GM10266 (cell line): ENCODE results near the gene KRTAP12-3.

Source experiments
- DNase-seq: peaks from one replicate; pipeline ENCODE4 v3.0.0; 2012; ENCODE audit errors: extremely low spot score
- TF ChIP-seq, protein P1 (sequence below): IDR thresholded peaks from 2 replicates; pipeline ENCODE4 v1.5.1; 2012; ENCODE audit warnings: mild to moderate bottlenecking, low read depth; ENCODE audit not compliant: control insufficient read depth, insufficient read depth; ENCODE audit errors: missing control alignments

Gene KRTAP12-3

DNA sequence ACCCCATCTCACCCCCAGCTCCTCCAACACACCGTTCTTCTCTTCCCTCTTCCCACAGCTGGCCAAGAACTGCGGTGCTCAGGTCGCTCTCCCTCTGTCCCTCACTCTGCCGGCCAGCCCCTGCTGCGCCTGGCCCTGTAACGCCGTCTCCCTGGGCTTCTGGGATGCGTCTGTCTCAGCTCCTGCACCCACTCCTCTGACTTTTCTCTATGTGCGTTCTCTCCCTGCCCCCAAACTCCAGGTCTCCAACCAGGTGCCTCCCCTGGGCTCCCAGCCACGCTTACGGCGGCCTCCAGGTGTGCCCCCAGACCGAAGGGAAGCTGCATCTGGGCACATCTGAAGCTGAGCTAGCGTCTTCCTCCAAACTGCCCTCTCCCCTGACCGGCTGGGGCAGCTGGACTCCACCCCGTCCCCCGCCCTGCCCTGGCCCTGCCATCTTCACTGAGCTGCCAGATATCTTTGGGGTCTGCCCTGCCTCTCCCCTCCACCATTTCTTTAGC, 41.8 kb downstream of the KRTAP12-3 start:
- no peak for DNase-seq
- TF ChIP-seq, protein P1, sequence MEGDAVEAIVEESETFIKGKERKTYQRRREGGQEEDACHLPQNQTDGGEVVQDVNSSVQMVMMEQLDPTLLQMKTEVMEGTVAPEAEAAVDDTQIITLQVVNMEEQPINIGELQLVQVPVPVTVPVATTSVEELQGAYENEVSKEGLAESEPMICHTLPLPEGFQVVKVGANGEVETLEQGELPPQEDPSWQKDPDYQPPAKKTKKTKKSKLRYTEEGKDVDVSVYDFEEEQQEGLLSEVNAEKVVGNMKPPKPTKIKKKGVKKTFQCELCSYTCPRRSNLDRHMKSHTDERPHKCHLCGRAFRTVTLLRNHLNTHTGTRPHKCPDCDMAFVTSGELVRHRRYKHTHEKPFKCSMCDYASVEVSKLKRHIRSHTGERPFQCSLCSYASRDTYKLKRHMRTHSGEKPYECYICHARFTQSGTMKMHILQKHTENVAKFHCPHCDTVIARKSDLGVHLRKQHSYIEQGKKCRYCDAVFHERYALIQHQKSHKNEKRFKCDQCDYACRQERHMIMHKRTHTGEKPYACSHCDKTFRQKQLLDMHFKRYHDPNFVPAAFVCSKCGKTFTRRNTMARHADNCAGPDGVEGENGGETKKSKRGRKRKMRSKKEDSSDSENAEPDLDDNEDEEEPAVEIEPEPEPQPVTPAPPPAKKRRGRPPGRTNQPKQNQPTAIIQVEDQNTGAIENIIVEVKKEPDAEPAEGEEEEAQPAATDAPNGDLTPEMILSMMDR, result no peak

DNA sequence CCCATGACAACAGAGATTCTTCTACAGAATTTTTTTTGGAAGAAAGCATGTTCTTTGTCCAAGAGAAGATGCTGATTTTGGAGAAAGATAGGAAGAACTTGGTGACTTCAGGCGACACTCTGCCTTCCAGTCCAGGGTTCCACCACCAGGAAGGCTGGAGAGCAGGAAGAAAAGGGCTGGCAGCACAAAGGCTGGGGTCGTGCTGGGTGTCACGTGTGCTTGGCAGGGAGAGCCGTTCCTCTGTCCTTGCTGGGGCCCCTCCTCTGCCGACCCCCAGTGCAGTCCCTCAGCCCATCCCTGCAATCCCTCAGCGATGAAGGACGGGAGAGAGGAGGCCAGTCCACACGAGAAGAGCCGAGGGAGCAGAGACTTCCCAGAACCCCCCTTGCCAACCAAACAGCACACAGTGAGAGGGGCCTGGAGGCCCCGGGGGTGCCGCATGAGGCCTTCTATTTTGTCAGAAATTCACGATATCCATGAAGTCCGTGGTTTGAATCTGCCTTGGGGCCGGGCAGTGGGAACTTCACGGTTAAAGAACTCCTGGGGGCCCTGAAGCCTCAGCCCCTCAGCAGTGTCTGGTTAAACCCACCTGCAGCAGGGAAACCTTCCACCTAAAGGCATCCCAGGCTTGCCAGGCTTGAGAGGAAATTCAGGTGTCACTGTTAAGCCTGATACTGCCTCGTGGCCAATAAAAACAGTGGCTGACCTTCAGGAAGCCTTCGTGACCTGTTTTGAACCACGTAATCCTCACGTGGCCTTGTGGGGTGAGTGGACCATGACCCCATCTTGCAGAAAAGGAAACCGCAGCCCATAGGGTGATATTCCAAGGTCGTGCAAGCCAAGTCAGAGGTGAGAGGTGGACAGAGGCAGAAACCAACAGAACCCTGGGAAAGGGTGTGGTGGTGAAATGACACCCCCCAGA, 42.6 kb downstream of the KRTAP12-3 start:
- TF ChIP-seq, protein P1, result no peak
- DNase-seq, result no peak

DNA sequence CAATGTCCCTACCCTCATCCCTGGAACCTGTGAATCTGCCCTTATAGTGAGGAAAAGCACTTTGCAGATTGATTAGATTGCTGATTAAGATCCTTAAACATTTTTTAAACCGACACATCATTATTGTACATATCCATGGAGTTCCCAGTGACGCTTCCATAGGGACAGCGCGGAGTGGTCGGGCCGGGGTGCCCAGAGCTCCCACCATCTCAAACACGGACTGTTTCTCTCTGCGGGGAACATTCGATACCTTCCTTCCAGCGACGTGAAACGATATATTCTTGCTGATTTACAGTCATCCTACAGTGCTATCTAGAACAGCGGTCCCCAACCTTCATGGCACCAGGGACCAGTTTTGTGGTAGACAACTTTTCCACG, 43.3 kb downstream of the KRTAP12-3 start:
- DNase-seq, result no peak
- TF ChIP-seq, protein P1, result no peak

DNA sequence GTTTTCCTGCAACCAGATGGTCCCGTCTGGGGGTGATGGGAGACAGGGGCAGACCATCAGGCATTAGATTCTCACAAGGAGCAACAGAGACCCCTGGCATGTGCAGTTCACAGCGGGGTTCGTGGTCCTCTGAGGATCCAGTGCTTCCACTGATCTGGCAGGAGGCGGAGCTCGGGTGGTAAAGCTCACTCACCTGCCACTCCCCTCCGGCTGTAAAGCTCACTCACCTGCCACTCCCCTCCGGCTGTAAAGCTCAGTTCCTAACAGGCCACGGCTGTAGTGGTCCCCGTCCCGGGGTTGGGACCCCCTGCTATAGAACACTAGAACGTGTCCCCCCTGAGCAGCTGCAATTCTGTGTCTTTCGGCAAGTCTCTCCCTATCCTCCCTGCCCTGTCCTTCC, 43.8 kb downstream of the KRTAP12-3 start:
- TF ChIP-seq, protein P1, result no peak
- DNase-seq, result no peak

DNA sequence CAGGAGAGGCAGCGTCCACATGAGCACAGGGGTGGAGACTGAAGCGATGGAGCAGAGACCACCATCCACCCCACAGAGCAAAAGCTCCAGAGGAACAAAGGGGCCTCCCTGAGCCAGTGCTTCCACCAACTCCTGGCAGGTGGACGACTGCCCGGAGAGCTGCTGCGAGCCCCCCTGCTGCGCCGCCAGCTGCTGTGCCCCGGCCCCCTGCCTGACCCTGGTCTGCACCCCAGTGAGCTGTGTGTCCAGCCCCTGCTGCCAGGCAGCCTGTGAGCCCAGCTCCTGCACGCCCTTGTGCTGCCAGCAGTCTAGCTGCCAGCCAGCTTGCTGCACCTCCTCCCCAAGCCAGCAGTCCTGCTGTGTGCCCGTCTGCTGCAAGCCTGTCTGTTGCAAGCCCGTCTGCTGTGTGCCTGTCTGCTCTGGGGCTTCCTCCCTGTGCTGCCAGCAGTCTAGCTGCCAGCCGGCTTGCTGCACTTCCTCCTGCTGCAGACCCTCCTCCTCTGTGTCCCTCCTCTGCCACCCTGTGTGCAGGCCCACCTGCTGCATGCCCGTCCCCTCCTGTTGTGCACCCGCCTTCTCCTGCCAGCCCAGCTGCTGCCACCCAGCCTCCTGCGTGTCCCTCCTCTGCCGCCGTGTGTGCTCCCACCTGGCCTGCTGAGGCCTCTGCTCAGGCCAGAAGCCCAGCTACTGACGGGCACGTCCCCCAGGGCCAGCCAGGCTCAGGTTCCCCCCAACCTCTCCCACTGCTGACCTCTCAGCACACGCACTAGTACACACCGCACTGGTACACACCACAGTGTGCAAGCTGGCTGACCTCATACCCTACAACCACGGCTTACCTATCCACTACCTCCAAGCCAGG, 44.6 kb downstream of the KRTAP12-3 start:
- DNase-seq, result no peak

DNA sequence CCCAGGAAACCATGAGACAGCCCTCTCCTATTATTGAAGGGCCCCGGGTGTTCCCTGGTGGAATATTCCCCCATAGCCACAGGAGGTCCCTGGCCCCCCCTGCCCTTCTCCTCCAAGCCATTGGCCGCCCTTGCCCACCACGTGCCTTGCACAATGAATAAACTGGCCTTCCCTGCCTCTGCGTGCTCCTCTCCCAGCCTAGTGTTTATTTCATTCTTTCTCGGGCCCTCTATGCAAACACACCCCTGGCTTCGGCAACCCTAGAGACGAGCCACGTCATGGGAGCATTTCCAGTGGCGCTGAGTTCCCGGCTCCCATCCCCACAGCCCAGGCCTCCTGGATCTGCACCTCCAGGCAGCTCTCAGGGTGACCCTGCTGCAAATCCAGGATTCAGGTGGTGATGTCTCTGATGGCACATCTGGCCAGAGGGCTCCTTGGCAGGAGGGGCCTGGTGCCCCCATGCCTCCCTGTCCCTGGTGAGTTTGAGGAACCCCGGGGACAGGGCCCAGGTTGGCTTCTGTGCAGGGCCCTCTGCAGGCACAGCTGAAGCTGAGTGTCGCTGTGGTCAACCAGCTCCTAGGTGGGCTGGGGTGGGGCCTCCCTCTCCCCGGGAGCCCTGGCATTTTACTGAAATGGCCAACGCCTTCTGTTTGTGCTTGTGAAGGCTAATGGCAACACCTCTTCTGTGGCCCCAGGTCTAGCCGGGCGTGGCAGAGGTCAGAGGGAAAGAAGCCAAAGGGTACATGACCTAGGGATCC, 45.4 kb downstream of the KRTAP12-3 start:
- TF ChIP-seq, protein P1, result no peak
- DNase-seq, result no peak

More for the DNA sequence above, 44.6 kb downstream of the KRTAP12-3 start:
- TF ChIP-seq, protein P1, result no peak
